ENCODE measurements around the gene IL17C. TPM values are rescaled to one million over a fixed set of nuclear protein-coding genes. Genes with fewer than 3 reads are reported as not detected.

Gene IL17C
- total RNA-seq, 1 experiment from 2014 or later = 0.31 TPM

DNA sequence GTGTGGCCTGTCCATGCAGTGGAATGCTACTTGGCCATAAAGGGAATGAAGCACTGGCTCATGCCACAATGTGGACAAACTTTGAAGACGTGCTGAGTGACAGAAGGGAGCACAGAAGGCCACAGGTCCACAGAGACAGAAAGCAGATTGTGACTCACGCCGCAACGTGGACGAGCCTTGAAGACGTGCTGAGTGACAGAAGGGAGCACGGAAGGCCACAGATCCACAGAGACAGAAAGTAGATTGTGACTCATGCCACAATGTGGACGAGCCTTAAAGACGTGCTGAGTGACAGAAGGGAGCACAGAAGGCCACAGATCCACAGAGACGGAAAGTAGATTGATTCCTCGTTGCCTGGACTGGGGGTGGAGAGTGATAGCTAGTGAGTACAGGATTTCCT is 48.9 kb upstream of the IL17C start:
- Histone ChIP-seq H2BK15ac (ENCODE audit: low read depth, low read length) (no peak overlapping the region), H3K4me1 (ENCODE audit: insufficient read depth, low read length) (no peaks in the 10 kb centered on the region), H2BK12ac (ENCODE audit: insufficient read length, low read depth, low read length) (no peak overlapping the region), H2AFZ (ENCODE audit: low read length) (no peak overlapping the region), H3K23me2 (ENCODE audit: insufficient read length, low read depth, low read length, poor library complexity, severe bottlenecking) (no peaks in the 10 kb centered on the region), H3K4me2 (ENCODE audit: insufficient read depth, insufficient read length, low read length) (no peak overlapping the region), H3K79me1 (ENCODE audit: insufficient read depth, low read depth, low read length, poor library complexity, severe bottlenecking) (no peaks in the 10 kb centered on the region), H3T11ph (ENCODE audit: low read length) (no peak overlapping the region), H3K79me2 (ENCODE audit: insufficient read depth, low read length) (peaks cover 2% of the 10 kb centered on the region), H4K8ac (replicated peaks; ENCODE audit: insufficient read length, low read depth, low read length) (no peak overlapping the region), H3K56ac (ENCODE audit: insufficient read length, low read depth, low read length) (no peak overlapping the region), H3K4ac (ENCODE audit: low read depth, low read length) (no peak overlapping the region), H3K27ac (ENCODE audit: insufficient read length, low read depth, low read length) (no peak overlapping the region), H3K18ac (ENCODE audit: insufficient read length, low read depth, low read length) (no peak overlapping the region), H3K23ac (ENCODE audit: insufficient read length, low read depth, low read length) (no peak overlapping the region), H3K9me3 (ENCODE audit: control insufficient read depth, low read depth, low read length) (no peaks in the 10 kb centered on the region), H4K91ac (ENCODE audit: insufficient read length, low read depth, low read length) (no peak overlapping the region), H2BK5ac (ENCODE audit: insufficient read length, low read length) (no peak overlapping the region), H3K9ac (ENCODE audit: extremely low read depth, insufficient read length, low read length) (no peak overlapping the region), H3K14ac (ENCODE audit: insufficient read depth, low read length) (no peak overlapping the region), H2BK20ac (ENCODE audit: low read depth, low read length, poor library complexity, severe bottlenecking) (no peak overlapping the region), H2AK5ac (ENCODE audit: insufficient read length, low read length) (no peak overlapping the region), H2BK120ac (ENCODE audit: low read depth, low read length, poor library complexity, severe bottlenecking) (no peak overlapping the region), H4K5ac (ENCODE audit: insufficient read length, low read depth, low read length) (no peak overlapping the region), H3K27me3 (ENCODE audit: insufficient read depth, low read length) (no peaks in the 10 kb centered on the region), H4K20me1 (ENCODE audit: control insufficient read depth, insufficient read depth, insufficient read length) (peaks cover 3% of the 10 kb centered on the region)
- Mint-ChIP-seq H3K4me1 (no peaks in the 10 kb centered on the region), H3K27me3 (ENCODE audit: low read depth) (no peaks in the 10 kb centered on the region), H3K9me3 (no peaks in the 10 kb centered on the region), H3K27ac (no peak overlapping the region), H3K4me3 (no peak overlapping the region), H3K36me3 (ENCODE audit: insufficient read depth in 1 of 3, low read depth in 3 of 3) (peaks cover 34 to 66% (median 66%) of the 10 kb centered on the region in 3 experiments; a peak in 6 of 7 replicates)
- TF ChIP-seq, protein P1, sequence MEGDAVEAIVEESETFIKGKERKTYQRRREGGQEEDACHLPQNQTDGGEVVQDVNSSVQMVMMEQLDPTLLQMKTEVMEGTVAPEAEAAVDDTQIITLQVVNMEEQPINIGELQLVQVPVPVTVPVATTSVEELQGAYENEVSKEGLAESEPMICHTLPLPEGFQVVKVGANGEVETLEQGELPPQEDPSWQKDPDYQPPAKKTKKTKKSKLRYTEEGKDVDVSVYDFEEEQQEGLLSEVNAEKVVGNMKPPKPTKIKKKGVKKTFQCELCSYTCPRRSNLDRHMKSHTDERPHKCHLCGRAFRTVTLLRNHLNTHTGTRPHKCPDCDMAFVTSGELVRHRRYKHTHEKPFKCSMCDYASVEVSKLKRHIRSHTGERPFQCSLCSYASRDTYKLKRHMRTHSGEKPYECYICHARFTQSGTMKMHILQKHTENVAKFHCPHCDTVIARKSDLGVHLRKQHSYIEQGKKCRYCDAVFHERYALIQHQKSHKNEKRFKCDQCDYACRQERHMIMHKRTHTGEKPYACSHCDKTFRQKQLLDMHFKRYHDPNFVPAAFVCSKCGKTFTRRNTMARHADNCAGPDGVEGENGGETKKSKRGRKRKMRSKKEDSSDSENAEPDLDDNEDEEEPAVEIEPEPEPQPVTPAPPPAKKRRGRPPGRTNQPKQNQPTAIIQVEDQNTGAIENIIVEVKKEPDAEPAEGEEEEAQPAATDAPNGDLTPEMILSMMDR (conservative IDR thresholded peaks at IDR 0.05) = no peak
- no peak for DNase-seq
- WGBS (ENCODE audit: extremely low coverage, insufficient read length, low lambda C conversion rate) = no CpG with 5 or more reads among the region's 11 CpGs

Measured in H9 (cell line).